ENCODE results near the gene THADA.
A peak's percentile ranks its signal among the peaks of the same experiment; 100 is the strongest.

The THADA gene

DNA sequence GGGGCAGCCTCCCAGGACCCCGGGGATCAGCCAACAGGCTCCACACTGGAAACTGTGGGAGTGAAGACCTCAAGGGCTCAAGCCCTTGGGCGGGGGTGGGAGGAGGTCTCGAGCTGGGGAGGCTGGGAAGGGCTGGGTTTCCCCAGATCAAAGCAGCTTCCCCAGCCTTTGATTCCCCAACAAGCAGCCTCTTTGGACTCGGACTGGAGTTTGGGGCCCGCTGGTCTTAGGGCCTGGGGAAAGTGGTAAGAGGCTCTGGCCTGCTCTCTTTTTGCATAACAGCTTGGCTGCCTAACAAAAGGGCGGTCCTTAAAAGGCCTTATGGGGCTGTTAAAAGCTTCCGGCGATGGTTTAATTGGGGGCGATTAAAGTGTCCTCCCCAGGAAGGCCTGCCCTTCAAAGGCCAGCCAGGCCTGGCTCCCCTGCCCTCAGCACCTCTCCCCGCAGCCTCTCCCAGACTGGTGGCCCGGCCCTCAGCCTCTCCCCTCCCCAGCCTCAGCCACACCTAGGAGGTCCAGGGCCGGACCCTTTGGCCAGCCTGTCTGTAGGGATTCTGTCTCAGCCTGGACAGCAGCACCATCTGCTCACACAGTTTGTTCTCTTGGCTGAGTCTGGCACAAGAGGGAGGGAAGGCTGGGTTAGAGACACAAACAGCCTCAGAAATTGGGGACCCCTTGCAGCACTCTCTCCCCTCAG is 409.0 kb downstream of the THADA start:
- DNase-seq = peak; percentile 49
- Histone ChIP-seq H3K9me3 (ENCODE audit: severe bottlenecking) (no peaks in the 10 kb centered on the region), H3K4me3 (ENCODE audit: low read depth, low read length) (no peak overlapping the region), H3K27ac (peak overlapping the region; percentile 35), H3K27me3 (ENCODE audit: insufficient read depth, low read depth, severe bottlenecking) (no peaks in the 10 kb centered on the region), H3K36me3 (no peaks in the 10 kb centered on the region)
- TF ChIP-seq, protein P1, sequence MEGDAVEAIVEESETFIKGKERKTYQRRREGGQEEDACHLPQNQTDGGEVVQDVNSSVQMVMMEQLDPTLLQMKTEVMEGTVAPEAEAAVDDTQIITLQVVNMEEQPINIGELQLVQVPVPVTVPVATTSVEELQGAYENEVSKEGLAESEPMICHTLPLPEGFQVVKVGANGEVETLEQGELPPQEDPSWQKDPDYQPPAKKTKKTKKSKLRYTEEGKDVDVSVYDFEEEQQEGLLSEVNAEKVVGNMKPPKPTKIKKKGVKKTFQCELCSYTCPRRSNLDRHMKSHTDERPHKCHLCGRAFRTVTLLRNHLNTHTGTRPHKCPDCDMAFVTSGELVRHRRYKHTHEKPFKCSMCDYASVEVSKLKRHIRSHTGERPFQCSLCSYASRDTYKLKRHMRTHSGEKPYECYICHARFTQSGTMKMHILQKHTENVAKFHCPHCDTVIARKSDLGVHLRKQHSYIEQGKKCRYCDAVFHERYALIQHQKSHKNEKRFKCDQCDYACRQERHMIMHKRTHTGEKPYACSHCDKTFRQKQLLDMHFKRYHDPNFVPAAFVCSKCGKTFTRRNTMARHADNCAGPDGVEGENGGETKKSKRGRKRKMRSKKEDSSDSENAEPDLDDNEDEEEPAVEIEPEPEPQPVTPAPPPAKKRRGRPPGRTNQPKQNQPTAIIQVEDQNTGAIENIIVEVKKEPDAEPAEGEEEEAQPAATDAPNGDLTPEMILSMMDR (IDR thresholded peaks at IDR 0.05; ENCODE audit: low read depth, low read length) = no peak

DNA sequence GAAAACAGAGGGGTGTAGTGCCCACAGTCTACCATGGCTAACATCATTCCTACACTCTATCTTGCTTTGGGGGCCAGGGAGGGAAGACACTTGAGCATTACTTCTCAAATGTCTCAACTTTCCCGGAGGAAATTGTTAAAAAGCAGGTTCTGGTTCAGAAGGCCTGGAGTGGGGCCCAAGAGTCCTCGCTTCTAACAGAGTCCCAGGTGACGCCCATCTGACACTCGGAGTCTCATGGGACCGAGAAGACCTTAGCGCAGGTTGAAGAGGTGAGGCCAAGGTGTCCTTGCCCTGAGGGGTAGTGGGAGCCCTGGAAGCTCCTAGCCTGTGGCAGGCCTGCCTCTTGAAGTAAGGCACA is 409.5 kb downstream of the THADA start:
- TF ChIP-seq, protein P1 (IDR thresholded peaks at IDR 0.05; ENCODE audit: low read depth, low read length) = no peak
- H3K4me3 ChIP-seq (ENCODE audit: low read depth, low read length) = no peak overlapping the region
- H3K9me3 ChIP-seq (ENCODE audit: severe bottlenecking) = no peaks in the 10 kb centered on the region
- no peak overlapping the region; the same call in 1 of the 2 replicates for H3K27ac ChIP-seq
- H3K27me3 ChIP-seq (ENCODE audit: insufficient read depth, low read depth, severe bottlenecking) = no peaks in the 10 kb centered on the region
- H3K36me3 ChIP-seq = no peaks in the 10 kb centered on the region
- no peak for DNase-seq

DNA sequence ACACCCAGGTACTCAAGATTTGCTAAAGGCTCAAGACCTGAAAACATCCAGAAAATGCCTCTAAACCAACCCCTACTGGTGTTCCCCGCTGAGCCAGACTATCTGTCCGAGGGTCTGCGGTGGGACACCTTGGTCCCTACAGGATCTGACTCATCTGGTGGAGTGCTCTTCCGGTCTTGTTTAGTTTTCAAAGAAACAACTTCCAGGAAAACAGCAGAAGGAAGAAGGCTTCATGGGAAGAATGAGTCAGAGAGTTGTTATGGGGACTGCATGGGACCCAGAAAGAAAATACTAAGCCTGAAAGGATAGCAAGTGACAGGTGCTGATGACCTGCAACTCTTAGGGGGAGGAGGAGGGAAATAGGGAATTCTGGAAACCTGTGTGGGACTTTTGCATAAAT is 410.7 kb downstream of the THADA start:
- H3K27ac ChIP-seq = no peak overlapping the region
- no peaks in the 10 kb centered on the region for H3K27me3 ChIP-seq (ENCODE audit: insufficient read depth, low read depth, severe bottlenecking)
- TF ChIP-seq, protein P1 (IDR thresholded peaks at IDR 0.05; ENCODE audit: low read depth, low read length) = no peak
- H3K9me3 ChIP-seq (ENCODE audit: severe bottlenecking) = no peaks in the 10 kb centered on the region
- no peaks in the 10 kb centered on the region for H3K36me3 ChIP-seq
- no peak overlapping the region for H3K4me3 ChIP-seq (ENCODE audit: low read depth, low read length)
- no peak for DNase-seq

DNA sequence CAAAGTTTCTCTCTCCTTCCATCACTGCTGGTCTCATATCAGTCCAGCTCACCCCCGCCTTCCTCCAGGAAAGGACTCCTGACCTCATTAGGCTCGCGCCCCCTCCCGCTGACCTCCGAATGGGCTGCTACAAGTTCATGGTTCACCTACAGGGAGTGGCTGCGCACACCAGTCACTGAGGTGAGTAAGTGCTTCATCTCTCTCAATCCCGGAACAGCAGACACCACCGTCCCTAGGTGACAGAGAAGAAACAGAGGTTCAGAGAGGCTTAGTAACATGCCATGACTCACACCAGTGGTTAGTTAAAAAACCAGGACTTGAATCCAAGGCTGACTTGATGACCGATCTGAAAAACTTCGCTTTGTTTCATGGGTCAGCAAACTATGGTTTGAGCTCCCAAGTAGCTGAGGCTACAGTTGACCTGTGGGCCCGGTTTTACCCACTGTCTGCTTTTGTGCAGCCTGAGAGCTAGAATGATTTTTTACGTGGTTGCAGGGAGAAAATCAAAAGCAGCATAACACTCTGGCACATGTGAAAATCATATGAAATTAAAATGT is 411.4 kb downstream of the THADA start:
- TF ChIP-seq, protein P1 (IDR thresholded peaks at IDR 0.05; ENCODE audit: low read depth, low read length) = no peak
- Histone ChIP-seq H3K4me3 (ENCODE audit: low read depth, low read length) (no peak overlapping the region), H3K27me3 (ENCODE audit: insufficient read depth, low read depth, severe bottlenecking) (no peaks in the 10 kb centered on the region), H3K9me3 (ENCODE audit: severe bottlenecking) (no peaks in the 10 kb centered on the region), H3K27ac (no peak overlapping the region), H3K36me3 (no peaks in the 10 kb centered on the region)
- no peak for DNase-seq

DNA sequence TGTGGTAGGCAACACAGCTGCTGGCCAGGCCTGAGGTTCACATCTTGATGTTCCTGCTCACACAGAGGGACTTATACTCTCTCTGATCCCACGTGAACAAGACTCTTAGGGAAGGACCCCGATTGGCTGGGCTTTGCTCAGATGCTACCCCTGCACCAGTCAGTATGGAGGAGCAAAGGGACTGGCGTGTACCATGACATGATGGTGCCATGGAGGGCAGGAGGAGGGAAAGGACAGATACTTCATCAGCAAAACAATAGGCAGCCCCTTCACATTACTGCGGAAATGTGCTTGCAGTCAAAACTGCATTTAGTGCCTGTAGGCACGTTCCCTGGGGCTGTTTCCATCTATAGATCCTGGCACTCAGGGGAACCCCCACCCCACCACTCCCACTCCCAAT is 412.1 kb downstream of the THADA start:
- TF ChIP-seq, protein P1 (IDR thresholded peaks at IDR 0.05; ENCODE audit: low read depth, low read length) = no peak
- no peak for DNase-seq
- no peak overlapping the region for H3K27ac ChIP-seq

DNA sequence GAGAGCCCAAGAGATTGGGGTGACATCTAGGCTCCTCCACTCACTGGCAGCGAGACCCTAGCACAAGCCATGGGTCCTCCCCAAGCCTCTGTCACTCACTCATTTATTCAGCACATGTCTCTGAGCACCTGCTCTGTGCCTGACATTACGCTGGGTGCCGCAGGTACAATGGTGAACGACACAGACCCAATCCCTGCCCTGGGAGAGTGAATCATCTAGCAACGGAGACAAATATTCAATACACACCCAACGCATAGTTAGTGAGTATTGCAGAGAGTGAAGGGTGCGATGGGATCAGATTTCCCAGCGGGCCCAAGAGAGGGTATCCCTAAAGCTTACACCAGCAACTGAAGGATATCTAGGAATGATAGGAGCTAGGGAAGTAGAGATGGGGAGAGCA is 414.9 kb downstream of the THADA start:
- no peak overlapping the region for H3K4me3 ChIP-seq (ENCODE audit: low read depth, low read length)
- no peaks in the 10 kb centered on the region for H3K27me3 ChIP-seq (ENCODE audit: insufficient read depth, low read depth, severe bottlenecking)
- H3K27ac ChIP-seq = no peak overlapping the region
- no peak for DNase-seq
- H3K36me3 ChIP-seq = no peaks in the 10 kb centered on the region
- TF ChIP-seq, protein P1 (IDR thresholded peaks at IDR 0.05; ENCODE audit: low read depth, low read length) = no peak
- peaks cover 10% of the 10 kb centered on the region for H3K9me3 ChIP-seq (ENCODE audit: severe bottlenecking)

More for the DNA sequence above, 412.1 kb downstream of the THADA start:
- Histone ChIP-seq H3K27me3 (ENCODE audit: insufficient read depth, low read depth, severe bottlenecking) (no peaks in the 10 kb centered on the region), H3K9me3 (ENCODE audit: severe bottlenecking) (no peaks in the 10 kb centered on the region), H3K4me3 (ENCODE audit: low read depth, low read length) (no peak overlapping the region), H3K36me3 (no peaks in the 10 kb centered on the region)

All from WERI-Rb-1 (cell line).